ENCODE results near the gene KCNAB2.

GRCh38 chr1:6001992-6002576, 43.6 kb upstream of the KCNAB2 start:
- TF ChIP-seq CTCF (IDR thresholded peaks at IDR 0.05; ENCODE audit: low read depth, low read length) (no peak), EZH2phosphoT487 (IDR thresholded peaks at IDR 0.05; ENCODE audit: low read depth) (no peak)

Data from OCI-LY3 (cell line).